SH-SY5Y (cell line): ENCODE measurements around the gene EIF4EBP3.

Experiments
- GATA2 ChIP-seq: IDR thresholded peaks from 2 replicates; pipeline ENCODE4 v1.6.1; 2011; ENCODE audit warnings: mild to moderate bottlenecking, low read depth, low read length
- GATA3 ChIP-seq: IDR thresholded peaks from 2 replicates; pipeline ENCODE4 v1.6.1; 2011; ENCODE audit warnings: low read depth, mild to moderate bottlenecking, low read length, moderate library complexity

DNA sequence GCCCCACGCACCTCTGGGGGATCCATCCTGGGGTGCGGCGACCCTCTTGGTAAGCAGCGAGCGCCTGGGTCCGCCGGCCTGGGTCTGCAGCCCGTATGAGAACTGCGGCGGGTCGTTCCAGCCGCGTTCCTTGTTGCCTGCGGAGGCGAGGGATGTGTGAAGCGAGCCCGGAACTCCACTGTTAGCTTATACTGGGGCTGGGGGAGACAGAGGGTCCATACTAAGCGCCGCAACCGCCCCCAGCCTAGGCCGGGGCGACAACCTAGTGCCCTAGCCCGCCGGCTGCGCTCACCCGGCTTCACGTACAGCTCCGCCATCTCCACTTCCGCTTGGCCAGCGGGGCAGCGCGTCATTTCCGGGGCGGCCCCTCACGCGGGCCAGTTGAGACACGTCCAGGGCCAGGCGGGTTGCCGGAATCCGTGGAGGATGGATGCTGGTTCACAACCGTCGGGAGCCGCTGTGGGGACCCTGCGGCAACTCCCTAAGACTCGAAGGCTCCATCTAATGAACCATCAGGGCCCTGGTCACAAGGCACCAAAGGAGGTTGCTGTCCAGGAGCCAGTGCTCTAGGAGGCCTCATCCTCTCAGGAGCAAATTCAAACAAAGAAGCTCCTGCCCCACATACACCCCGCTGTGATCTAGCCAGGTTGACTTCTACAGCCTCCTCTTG, 9.8 kb downstream of the EIF4EBP3 start, which contains the start of gene SRA1:
- no peak for TF ChIP-seq GATA2
- no peak for TF ChIP-seq GATA3
